CD8-positive, alpha-beta memory T cell (primary cell): ENCODE results near the gene GALK2. TPM values are rescaled to one million over a fixed set of nuclear protein-coding genes. Genes with fewer than 3 reads are reported as not detected.
A peak's percentile ranks its signal among the peaks of the same experiment; 100 is the strongest.

Source experiments
- CTCF ChIA-PET: fragments of 350-600 bp; sonication (Branson Sonifier 250); formaldehyde crosslinking; loops from one replicate; lab custom pipeline; 2021; ENCODE audit warnings: antibody characterized with exemption; lab: Charles Lee
- POLR2A ChIA-PET: fragments of 350-600 bp; sonication (Branson Sonifier 250); formaldehyde crosslinking; loops from one replicate; lab custom pipeline; 2021; ENCODE audit warnings: antibody characterized with exemption; lab: Charles Lee
- DNase-seq, 5 donors: peaks; one replicate each; pipeline versions ENCODE4 v3.0.0 to v3.0.0-alpha.2; 2020 to 2022; ENCODE audit warnings: mixed read lengths in 1 of 5
- H3K27ac ChIP-seq: one replicate; pipeline ENCODE4 v1.7.0; 2013; ENCODE audit warnings: low read depth, mild to moderate bottlenecking, low read length, moderate library complexity
- H3K27me3 ChIP-seq: 2 replicates; pipeline ENCODE4 v1.7.0; 2013; ENCODE audit warnings: low read length, mild to moderate bottlenecking; ENCODE audit not compliant: insufficient read depth, poor library complexity, severe bottlenecking
- H3K36me3 ChIP-seq: 2 replicates; pipeline ENCODE4 v1.7.0; 2013; ENCODE audit warnings: mild to moderate bottlenecking, low read length, moderate library complexity; ENCODE audit not compliant: insufficient read depth
- H3K4me1 ChIP-seq: 2 replicates; pipeline ENCODE4 v1.7.0; 2013; ENCODE audit warnings: mild to moderate bottlenecking, low read length, moderate library complexity; ENCODE audit not compliant: insufficient read depth
- H3K4me3 ChIP-seq: 2 replicates; pipeline ENCODE4 v1.7.0; 2013; ENCODE audit warnings: mild to moderate bottlenecking, low read length
- H3K9me3 ChIP-seq: 2 replicates; pipeline ENCODE4 v1.7.0; 2013; ENCODE audit warnings: mild to moderate bottlenecking, low read length
- H3K27ac Mint-ChIP-seq, 8 donors: one replicate each; pipeline ENCODE4 v1.8.0; 2020 to 2021; ENCODE audit warnings: mixed read lengths in 8 of 8, mild to moderate bottlenecking in 6 of 8, inconsistent platforms in 3 of 8, moderate library complexity in 3 of 8
- H3K27me3 Mint-ChIP-seq, 2 donors: one replicate each; pipeline ENCODE4 v1.8.0; 2020 to 2021; ENCODE audit warnings: mixed read lengths in 2 of 2, mild to moderate bottlenecking in 1 of 2, moderate library complexity in 1 of 2
- H3K36me3 Mint-ChIP-seq, 3 donors: one replicate each; pipeline ENCODE4 v1.8.0; 2020 to 2021; ENCODE audit warnings: mixed read lengths in 3 of 3, inconsistent platforms in 1 of 3, mild to moderate bottlenecking in 1 of 3
- H3K4me1 Mint-ChIP-seq, 3 donors: one replicate each; pipeline ENCODE4 v1.8.0; 2020 to 2021; ENCODE audit warnings: mixed read lengths in 3 of 3, inconsistent platforms in 1 of 3, mild to moderate bottlenecking in 1 of 3
- H3K4me3 Mint-ChIP-seq, 7 donors: one replicate each; pipeline ENCODE4 v1.8.0; 2020 to 2021; ENCODE audit warnings: mixed read lengths in 7 of 7, mild to moderate bottlenecking in 6 of 7, moderate library complexity in 4 of 7, inconsistent platforms in 2 of 7
- H3K9me3 Mint-ChIP-seq, 5 donors: one replicate each; pipeline ENCODE4 v1.8.0; 2020 to 2022; ENCODE audit warnings: mixed read lengths in 5 of 5, mild to moderate bottlenecking in 3 of 5, moderate library complexity in 2 of 5, inconsistent platforms in 1 of 5
- polyA plus RNA-seq: library from polyadenylated mRNA; unstranded; fragments of 300-500 nt; fragmentation: Illumina TruSeq; gene quantifications from one replicate; pipeline ENCODE4 v1.2.3, GENCODE V29; 2021
- total RNA-seq, 2 experiments: library from RNA; stranded (reverse); gene quantifications; one replicate each; pipeline ENCODE4 v1.2.3, GENCODE V29; 2021

GALK2 gene
- total and polyA plus RNA-seq, 3 experiments from 2014 or later: 21.3 to 28.0 (median 26.2) TPM

- DNase-seq: no peak
- Mint-ChIP-seq H3K4me3 (no peak overlapping the region), H3K27me3 (no peaks in the 10 kb centered on the region), H3K27ac (peak overlapping the region in 5 of 8 donors; percentile 44 to 88 (median 54)), H3K36me3 (peaks cover 6 to 80% (median 24%) of the 10 kb centered on the region in 3 donors), H3K4me1 (peaks cover 14 to 20% (median 19%) of the 10 kb centered on the region in 3 donors), H3K9me3 (no peaks in the 10 kb centered on the region)
- Histone ChIP-seq H3K27ac (no peak overlapping the region), H3K4me1 (no peaks in the 10 kb centered on the region), H3K4me3 (no peak overlapping the region), H3K27me3 (no peaks in the 10 kb centered on the region), H3K36me3 (peaks cover 38% of the 10 kb centered on the region), H3K9me3 (no peaks in the 10 kb centered on the region)
- ChIA-PET CTCF (no interaction called here), POLR2A (no interaction called here)
These were observed 34.6 kb upstream of the GALK2 start for GRCh38 chr15:49135342-49135857.

- H3K4me3 Mint-ChIP-seq: no peak overlapping the region
- Histone ChIP-seq H3K4me1 (no peaks in the 10 kb centered on the region), H3K27ac (no peak overlapping the region), H3K9me3 (no peaks in the 10 kb centered on the region), H3K27me3 (no peaks in the 10 kb centered on the region), H3K36me3 (peaks cover 38% of the 10 kb centered on the region), H3K4me3 (no peak overlapping the region)
- ChIA-PET CTCF (no interaction called here), POLR2A (no interaction called here)
- no peak for DNase-seq
- no peaks in the 10 kb centered on the region for H3K27me3 Mint-ChIP-seq
- H3K4me1 Mint-ChIP-seq: peaks cover 14 to 20% (median 19%) of the 10 kb centered on the region in 3 donors
- H3K36me3 Mint-ChIP-seq: peaks cover 6 to 81% (median 24%) of the 10 kb centered on the region in 3 donors
- H3K27ac Mint-ChIP-seq: peak overlapping the region in 3 of 8 donors; percentile 44 to 75 (median 51)
- no peaks in the 10 kb centered on the region for H3K9me3 Mint-ChIP-seq
These were observed 34.1 kb upstream of the GALK2 start for GRCh38 chr15:49135911-49136310.

- Mint-ChIP-seq H3K4me3 (no peak overlapping the region), H3K36me3 (peaks cover 12 to 86% (median 27%) of the 10 kb centered on the region in 3 donors), H3K27me3 (no peaks in the 10 kb centered on the region), H3K4me1 (peaks cover 14 to 30% (median 27%) of the 10 kb centered on the region in 3 donors), H3K9me3 (no peaks in the 10 kb centered on the region), H3K27ac (peak overlapping the region in 1 of 8 donors; percentile 17)
- Histone ChIP-seq H3K4me1 (no peaks in the 10 kb centered on the region), H3K27me3 (no peaks in the 10 kb centered on the region), H3K9me3 (no peaks in the 10 kb centered on the region), H3K4me3 (no peak overlapping the region), H3K36me3 (peaks cover 46% of the 10 kb centered on the region), H3K27ac (no peak overlapping the region)
- CTCF ChIA-PET: no interaction called here
- POLR2A ChIA-PET: no interaction called here
- DNase-seq: no peak
These were observed 32.2 kb upstream of the GALK2 start for GRCh38 chr15:49137861-49138260.

DNA sequence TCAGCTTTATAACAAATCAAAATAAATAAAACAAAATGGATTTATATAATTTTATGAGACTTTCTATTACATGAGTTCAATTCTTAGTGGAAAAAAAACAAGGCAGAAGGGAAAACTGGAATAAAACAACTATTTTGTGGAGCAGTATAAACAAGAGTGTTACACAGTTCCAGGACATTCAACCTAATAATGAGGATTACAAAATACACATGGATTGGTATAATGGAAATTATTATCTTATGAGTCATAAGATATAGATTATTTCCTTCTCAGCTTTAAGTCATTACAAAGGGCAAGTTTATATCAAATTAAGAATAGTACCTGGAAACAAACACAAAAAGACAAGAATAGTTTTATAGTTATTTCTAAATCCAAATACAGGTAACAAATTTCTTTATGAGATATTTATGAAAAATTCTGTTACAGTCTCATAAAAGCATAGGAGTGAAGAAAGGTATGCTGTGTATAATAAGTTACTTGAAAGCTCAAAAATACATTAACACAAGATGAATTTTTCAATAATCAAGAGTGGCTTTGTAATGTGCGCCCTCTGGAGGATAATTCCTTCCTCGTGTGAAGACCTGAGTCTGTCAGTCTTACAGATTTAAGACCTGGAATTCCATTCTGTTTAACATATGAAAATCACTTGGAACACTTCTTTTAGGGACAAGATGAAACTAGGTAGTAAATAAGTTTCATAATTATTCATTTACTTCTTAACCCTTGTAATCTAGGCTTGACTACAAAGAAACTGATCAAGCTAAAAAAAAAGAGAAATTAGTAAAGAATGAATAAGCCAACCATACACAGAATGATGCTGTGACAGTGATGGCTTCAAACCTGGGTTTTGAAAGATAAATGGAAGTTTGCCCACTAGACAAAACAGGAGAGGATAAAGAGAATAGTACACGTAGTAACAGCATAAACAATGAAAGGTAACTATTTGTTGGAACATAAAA lies 24.1 kb upstream of the GALK2 start:
- Mint-ChIP-seq H3K9me3 (no peaks in the 10 kb centered on the region), H3K27ac (peak overlapping the region in 3 of 8 donors; percentile 10 to 49 (median 28))

GRCh38 chr15:49148298-49148697 lies 21.7 kb upstream of the GALK2 start:
- Histone ChIP-seq H3K4me3 (no peak overlapping the region), H3K36me3 (peaks cover 11% of the 10 kb centered on the region), H3K9me3 (no peaks in the 10 kb centered on the region), H3K4me1 (peaks cover 42% of the 10 kb centered on the region), H3K27ac (no peak overlapping the region), H3K27me3 (no peaks in the 10 kb centered on the region)
- peak overlapping the region in 2 of 7 donors; percentile 12 to 18 for H3K4me3 Mint-ChIP-seq
- POLR2A ChIA-PET: no interaction called here
- H3K4me1 Mint-ChIP-seq: peaks cover 53 to 76% (median 76%) of the 10 kb centered on the region in 3 donors
- H3K9me3 Mint-ChIP-seq: no peaks in the 10 kb centered on the region
- H3K27ac Mint-ChIP-seq: peak overlapping the region in 5 of 8 donors; percentile 7 to 55 (median 17)
- CTCF ChIA-PET: interaction anchor here (0.7 kb wide), 1 partner anchor 284 kb away, joined by 3 read pairs; no protein-coding TSS in a partner anchor
- no peaks in the 10 kb centered on the region for H3K27me3 Mint-ChIP-seq
- H3K36me3 Mint-ChIP-seq: peaks cover 2 to 29% (median 3%) of the 10 kb centered on the region in 3 donors
- no peak for DNase-seq

More for the DNA sequence above, 24.1 kb upstream of the GALK2 start:
- Histone ChIP-seq H3K27me3 (no peaks in the 10 kb centered on the region), H3K9me3 (no peaks in the 10 kb centered on the region), H3K4me1 (peaks cover 33% of the 10 kb centered on the region), H3K4me3 (no peak overlapping the region), H3K36me3 (peaks cover 29% of the 10 kb centered on the region), H3K27ac (no peak overlapping the region)
- no peak for DNase-seq
- POLR2A ChIA-PET: interaction anchor here (1.4 kb wide), 1 partner anchor 10 kb away, joined by 4 read pairs; the partner anchor contains the start of gene COPS2
- no peaks in the 10 kb centered on the region for H3K27me3 Mint-ChIP-seq
- no peak overlapping the region for H3K4me3 Mint-ChIP-seq
- H3K4me1 Mint-ChIP-seq: peaks cover 41 to 72% (median 69%) of the 10 kb centered on the region in 3 donors
- CTCF ChIA-PET: interaction anchor here (0.8 to 2.0 kb wide), 3 partner anchors 10 to 285 kb away, joined by 4 read pairs; partner anchors contain the start of genes COPS2 and SECISBP2L
- H3K36me3 Mint-ChIP-seq: peaks cover 10 to 46% (median 14%) of the 10 kb centered on the region in 3 donors

DNA sequence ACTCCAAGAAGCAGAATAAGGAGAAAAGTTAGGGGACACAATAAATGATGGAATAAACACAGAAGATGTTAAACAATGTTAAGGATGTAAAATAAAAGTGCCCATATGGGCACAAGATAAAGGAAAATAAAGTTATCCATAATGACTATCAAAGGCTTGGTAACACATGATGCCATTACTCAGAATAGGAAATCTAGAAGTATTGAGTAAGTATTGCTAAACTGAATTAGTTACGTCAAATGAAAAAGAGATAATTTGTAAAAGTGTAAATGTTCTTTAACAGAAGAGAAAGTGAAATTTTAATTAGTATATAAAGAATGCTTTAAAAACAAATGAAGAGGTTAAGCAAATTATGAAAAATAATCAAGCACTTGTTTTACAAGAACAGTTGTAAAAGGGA lies 21.3 kb upstream of the GALK2 start:
- POLR2A ChIA-PET: no interaction called here
- Mint-ChIP-seq H3K4me1 (peaks cover 58 to 79% (median 79%) of the 10 kb centered on the region in 3 donors), H3K4me3 (peak overlapping the region in 2 of 7 donors; percentile 12 to 18), H3K36me3 (peaks cover 0 to 24% (median 0%) of the 10 kb centered on the region in 3 donors), H3K27me3 (no peaks in the 10 kb centered on the region), H3K27ac (peak overlapping the region in 3 of 8 donors; percentile 7 to 55 (median 34)), H3K9me3 (no peaks in the 10 kb centered on the region)
- Histone ChIP-seq H3K27me3 (no peaks in the 10 kb centered on the region), H3K36me3 (peaks cover 9% of the 10 kb centered on the region), H3K27ac (no peak overlapping the region), H3K4me3 (no peak overlapping the region), H3K9me3 (no peaks in the 10 kb centered on the region), H3K4me1 (peaks cover 47% of the 10 kb centered on the region)
- CTCF ChIA-PET: interaction anchor here (0.7 kb wide), 1 partner anchor 284 kb away, joined by 3 read pairs; no protein-coding TSS in a partner anchor
- no peak for DNase-seq

- H3K9me3 Mint-ChIP-seq: no peaks in the 10 kb centered on the region
- peaks cover 55% of the 10 kb centered on the region for H3K4me1 ChIP-seq
- ChIA-PET CTCF (no interaction called here), POLR2A (no interaction called here)
- no peak overlapping the region for H3K27ac ChIP-seq
- H3K36me3 Mint-ChIP-seq: peaks cover 0 to 28% (median 0%) of the 10 kb centered on the region in 3 donors
- H3K4me3 Mint-ChIP-seq: no peak overlapping the region
- no peaks in the 10 kb centered on the region for H3K36me3 ChIP-seq
- no peaks in the 10 kb centered on the region for H3K9me3 ChIP-seq
- H3K27me3 ChIP-seq: no peaks in the 10 kb centered on the region
- H3K27me3 Mint-ChIP-seq: peaks cover 0 to 3% of the 10 kb centered on the region in 2 donors
- H3K4me1 Mint-ChIP-seq: peaks cover 65 to 86% (median 85%) of the 10 kb centered on the region in 3 donors
- no peak overlapping the region for H3K4me3 ChIP-seq
- no peak overlapping the region for H3K27ac Mint-ChIP-seq
- DNase-seq: no peak
These were observed 18.2 kb upstream of the GALK2 start for GRCh38 chr15:49151831-49152230.
